H9 (cell line): ENCODE data around the gene COPS9. TPM values are rescaled to one million over a fixed set of nuclear protein-coding genes. Genes with fewer than 3 reads are reported as not detected.

Experiments
- DNase-seq: peaks from one replicate; pipeline ENCODE4 v3.0.0-alpha.2; 2017
- H2AFZ ChIP-seq: one replicate; pipeline ENCODE4 v1.6.1; 2013; ENCODE audit warnings: mild to moderate bottlenecking, low read length, control low read depth, moderate library complexity
- H2AK5ac ChIP-seq: 2 replicates; pipeline ENCODE4 v1.6.1; 2013; ENCODE audit warnings: low read length, control low read depth, mixed read lengths; ENCODE audit not compliant: insufficient read length
- H2BK120ac ChIP-seq: one replicate; pipeline ENCODE4 v1.6.1; 2013; ENCODE audit warnings: low read depth, mild to moderate bottlenecking, low read length, control low read depth, inconsistent platforms; ENCODE audit not compliant: poor library complexity, severe bottlenecking
- H2BK12ac ChIP-seq: 2 replicates; pipeline ENCODE4 v1.6.1; 2013; ENCODE audit warnings: low read length, control low read depth, mixed read lengths, low read depth; ENCODE audit not compliant: insufficient read length
- H2BK15ac ChIP-seq: 2 replicates; pipeline ENCODE4 v1.6.1; 2013; ENCODE audit warnings: low read depth, low read length, control low read depth
- H2BK20ac ChIP-seq: one replicate; pipeline ENCODE4 v1.6.1; 2013; ENCODE audit warnings: low read depth, mild to moderate bottlenecking, low read length, control low read depth, inconsistent platforms; ENCODE audit not compliant: poor library complexity, severe bottlenecking
- H2BK5ac ChIP-seq: 2 replicates; pipeline ENCODE4 v1.6.1; 2013; ENCODE audit warnings: low read length, control low read depth, mixed read lengths; ENCODE audit not compliant: insufficient read length
- H3K14ac ChIP-seq: 2 replicates; pipeline ENCODE4 v1.6.1; 2013; ENCODE audit warnings: low read length, control low read depth; ENCODE audit not compliant: insufficient read depth
- H3K18ac ChIP-seq: 2 replicates; pipeline ENCODE4 v1.6.1; 2013; ENCODE audit warnings: low read depth, mild to moderate bottlenecking, mixed read lengths, low read length, control low read depth; ENCODE audit not compliant: insufficient read length
- H3K23ac ChIP-seq: 2 replicates; pipeline ENCODE4 v1.6.1; 2013; ENCODE audit warnings: low read length, control low read depth, mixed read lengths, low read depth; ENCODE audit not compliant: insufficient read length
- H3K23me2 ChIP-seq: 2 replicates; pipeline ENCODE4 v1.6.1; 2013; ENCODE audit warnings: low read depth, mild to moderate bottlenecking, mixed read lengths, low read length, control low read depth; ENCODE audit not compliant: insufficient read length, poor library complexity, severe bottlenecking
- H3K27ac ChIP-seq: 2 replicates; pipeline ENCODE4 v1.5.1; 2013; ENCODE audit warnings: low read length, control low read depth, mixed read lengths, low read depth; ENCODE audit not compliant: insufficient read length
- H3K27me3 ChIP-seq: 2 replicates; pipeline ENCODE4 v1.6.1; 2013; ENCODE audit warnings: low read length, control low read depth, inconsistent platforms; ENCODE audit not compliant: insufficient read depth
- H3K4ac ChIP-seq: 2 replicates; pipeline ENCODE4 v1.6.1; 2013; ENCODE audit warnings: low read depth, mild to moderate bottlenecking, control low read depth, inconsistent platforms, low read length, moderate library complexity
- H3K4me1 ChIP-seq: 2 replicates; pipeline ENCODE4 v1.6.1; 2013; ENCODE audit warnings: low read length, control low read depth, inconsistent platforms; ENCODE audit not compliant: insufficient read depth
- H3K4me2 ChIP-seq: 2 replicates; pipeline ENCODE4 v1.6.1; 2013; ENCODE audit warnings: low read length, control low read depth, mixed read lengths; ENCODE audit not compliant: insufficient read length, insufficient read depth
- H3K56ac ChIP-seq: 2 replicates; pipeline ENCODE4 v1.6.1; 2013; ENCODE audit warnings: low read depth, mild to moderate bottlenecking, mixed read lengths, low read length, control low read depth; ENCODE audit not compliant: insufficient read length
- H3K79me1 ChIP-seq: 2 replicates; pipeline ENCODE4 v1.6.1; 2013; ENCODE audit warnings: low read depth, mild to moderate bottlenecking, moderate library complexity, low read length, control low read depth, inconsistent platforms; ENCODE audit not compliant: insufficient read depth, poor library complexity, severe bottlenecking
- H3K79me2 ChIP-seq: 2 replicates; pipeline ENCODE4 v1.6.1; 2013; ENCODE audit warnings: low read length, control low read depth, inconsistent platforms; ENCODE audit not compliant: insufficient read depth
- H3K9ac ChIP-seq: 2 replicates; pipeline ENCODE4 v1.6.1; 2013; ENCODE audit warnings: low read length, control low read depth, mixed read lengths; ENCODE audit not compliant: insufficient read length; ENCODE audit errors: extremely low read depth
- H3K9me3 ChIP-seq: one replicate; pipeline ENCODE4 v1.6.1; 2013; ENCODE audit warnings: low read depth, low read length, inconsistent platforms; ENCODE audit not compliant: control insufficient read depth
- H3T11ph ChIP-seq: one replicate; pipeline ENCODE4 v1.6.1; 2013; ENCODE audit warnings: mild to moderate bottlenecking, low read length, control low read depth, inconsistent platforms
- H4K20me1 ChIP-seq: one replicate; pipeline ENCODE4 v1.6.1; 2013; ENCODE audit not compliant: control insufficient read depth, insufficient read length, insufficient read depth
- H4K5ac ChIP-seq: 2 replicates; pipeline ENCODE4 v1.6.1; 2013; ENCODE audit warnings: low read depth, mild to moderate bottlenecking, mixed read lengths, low read length, control low read depth; ENCODE audit not compliant: insufficient read length
- H4K8ac ChIP-seq: replicated peaks from 2 replicates; pipeline ENCODE4 v1.6.1; 2013; ENCODE audit warnings: low read length, control low read depth, mixed read lengths, low read depth; ENCODE audit not compliant: insufficient read length
- H4K91ac ChIP-seq: 2 replicates; pipeline ENCODE4 v1.6.1; 2013; ENCODE audit warnings: low read depth, mild to moderate bottlenecking, moderate library complexity, mixed read lengths, low read length, control low read depth; ENCODE audit not compliant: insufficient read length
- H3K27ac Mint-ChIP-seq, 3 experiments: 2 replicates in 2 of 3; 3 replicates in 1 of 3; pipeline ENCODE4 v1.8.0; 2020 to 2021; ENCODE audit warnings: mixed read lengths in 3 of 3, mild to moderate bottlenecking in 1 of 3, moderate library complexity in 1 of 3
- H3K27me3 Mint-ChIP-seq: 2 replicates; pipeline ENCODE4 v1.8.0; 2021; ENCODE audit warnings: low read depth, mild to moderate bottlenecking, moderate library complexity, mixed read lengths
- H3K36me3 Mint-ChIP-seq, 3 experiments: 2 replicates in 2 of 3; 3 replicates in 1 of 3; pipeline ENCODE4 v1.8.0; 2020 to 2021; ENCODE audit warnings: low read depth in 3 of 3, mixed read lengths in 3 of 3; ENCODE audit not compliant: insufficient read depth in 1 of 3
- H3K4me1 Mint-ChIP-seq, 2 experiments: 2 replicates each; pipeline ENCODE4 v1.8.0; 2020; ENCODE audit warnings: mixed read lengths in 2 of 2
- H3K4me3 Mint-ChIP-seq, 2 experiments: 2 replicates in 1 of 2; 3 replicates in 1 of 2; pipeline ENCODE4 v1.8.0; 2020 to 2021; ENCODE audit warnings: mild to moderate bottlenecking in 2 of 2, mixed read lengths in 2 of 2, moderate library complexity in 1 of 2
- H3K9me3 Mint-ChIP-seq, 2 experiments: 2 replicates in 1 of 2; 3 replicates in 1 of 2; pipeline ENCODE4 v1.8.0; 2020; ENCODE audit warnings: mild to moderate bottlenecking in 2 of 2, mixed read lengths in 2 of 2, moderate library complexity in 1 of 2
- CTCF ChIP-seq: fragments of 200-600 bp; sonication (generic); conservative IDR thresholded peaks from 3 replicates; pipeline ENCODE4 v1.8.0; 2021; ENCODE audit warnings: antibody characterized with exemption, mild to moderate bottlenecking
- WGBS: extraction: QIAGEN DNeasy Blood & Tissue Kit; methylation state at CpG from one replicate; pipeline ENCODE4 v1.1.7; 2013; ENCODE audit warnings: missing lambda C conversion rate, low lambda C conversion rate, mixed read lengths; ENCODE audit not compliant: insufficient read length; ENCODE audit errors: extremely low coverage; 5-methylcytosine and 5-hydroxymethylcytosine counted together
- total RNA-seq: library from RNA; stranded (reverse); gene quantifications from 2 replicates; pipeline ENCODE4 v1.2.1, GENCODE V29; 2021

COPS9 gene
- total RNA-seq, 1 experiment from 2014 or later = 142 TPM

- no peak for TF ChIP-seq CTCF
- no peaks in the 10 kb centered on the region for H3K27me3 ChIP-seq
- H3K23me2 ChIP-seq = no peaks in the 10 kb centered on the region
- H3K4me1 Mint-ChIP-seq = peaks cover 0 to 8% of the 10 kb centered on the region in 2 experiments; a peak in 1 of 4 replicates
- no peak overlapping the region for H3K9ac ChIP-seq
- no peak overlapping the region for H3K27ac ChIP-seq
- H2BK12ac ChIP-seq = no peak overlapping the region
- H3K4me1 ChIP-seq = no peaks in the 10 kb centered on the region
- no peak overlapping the region for H2BK15ac ChIP-seq
- no peak overlapping the region for H4K5ac ChIP-seq
- H3K14ac ChIP-seq = no peak overlapping the region; the same call in 1 of the 2 replicates
- H2AFZ ChIP-seq = no peak overlapping the region
- H2BK120ac ChIP-seq = no peak overlapping the region
- H3K79me1 ChIP-seq = no peaks in the 10 kb centered on the region
- no CpG with 5 or more reads among the region's 22 CpGs for WGBS
- no peak overlapping the region for H4K91ac ChIP-seq
- no peak overlapping the region for H3K4me3 Mint-ChIP-seq
- H3T11ph ChIP-seq = no peak overlapping the region
- H2BK20ac ChIP-seq = no peak overlapping the region
- no peak overlapping the region for H2AK5ac ChIP-seq
- H2BK5ac ChIP-seq = no peak overlapping the region
- H3K18ac ChIP-seq = no peak overlapping the region
- no peak overlapping the region for H3K4me2 ChIP-seq
- H4K20me1 ChIP-seq = no peaks in the 10 kb centered on the region
- peaks cover 10% of the 10 kb centered on the region for H3K9me3 ChIP-seq
- H3K9me3 Mint-ChIP-seq = peaks cover 18 to 24% of the 10 kb centered on the region in 2 experiments
- H3K36me3 Mint-ChIP-seq = peaks cover 2 to 15% (median 2%) of the 10 kb centered on the region in 3 experiments; a peak in 4 of 7 replicates
- no peak for DNase-seq
- H3K23ac ChIP-seq = no peak overlapping the region
- no peak overlapping the region for H3K56ac ChIP-seq
- peaks cover 23% of the 10 kb centered on the region for H3K27me3 Mint-ChIP-seq
- H3K4ac ChIP-seq = no peak overlapping the region
- no peaks in the 10 kb centered on the region for H3K79me2 ChIP-seq
- H4K8ac ChIP-seq = no peak overlapping the region
- no peak overlapping the region for H3K27ac Mint-ChIP-seq
These were observed 47.1 kb upstream of the COPS9 start for GRCh38 chr2:240183006-240183874.
